SK-N-SH (cell line): ENCODE measurements around the gene CGAS. TPM values are rescaled to one million over a fixed set of nuclear protein-coding genes. Genes with fewer than 3 reads are reported as not detected.

Source experiments
- CTCF ChIA-PET: fragments of 300-600, 350-600 bp; formaldehyde crosslinking; extraction: SDS; loops from one replicate; lab custom pipeline; 2021; lab: Yijun Ruan, JAX
- POLR2A ChIA-PET: fragments of 350-600 bp; sonication (Branson Sonifier 250); formaldehyde crosslinking; extraction: SDS; loops from one replicate; lab custom pipeline; 2020; ENCODE audit warnings: antibody characterized with exemption, inconsistent platforms; lab: Yijun Ruan, JAX
- DNase-seq: peaks from one replicate; pipeline ENCODE4 v3.0.0; 2012
- H2AFZ ChIP-seq: fragments of 200-600 bp; sonication (generic); 2 replicates; pipeline ENCODE4 v1.8.1; 2016; ENCODE audit warnings: antibody characterized with exemption, mild to moderate bottlenecking, low read depth
- H3F3A ChIP-seq: fragments of 200-600 bp; sonication (generic); replicated peaks from 2 replicates; pipeline ENCODE3; 2016; ENCODE audit warnings: antibody characterized with exemption, mild to moderate bottlenecking; ENCODE audit not compliant: insufficient read depth
- H3K27ac ChIP-seq, 2 experiments: fragments of 200-500 bp in 1 of 2; fragments of 200-600 bp in 1 of 2; sonication (Bioruptor generic) in 1 of 2; sonication (generic), shearing (Covaris generic) in 1 of 2; 2 replicates each; pipeline versions ENCODE4 v1.5.1 to v1.6.1; 2014 to 2016; ENCODE audit warnings: low read depth in 2 of 2, inconsistent platforms in 1 of 2, low read length in 1 of 2, mild to moderate bottlenecking in 1 of 2, mixed read lengths in 1 of 2
- H3K27me3 ChIP-seq: fragments of 200-600 bp; sonication (generic), shearing (Covaris generic); 2 replicates; pipeline ENCODE4 v1.6.1; 2016; ENCODE audit warnings: mixed run types; ENCODE audit not compliant: insufficient read depth
- H3K36me3 ChIP-seq, 2 experiments: fragments of 200-500 bp in 1 of 2; fragments of 200-600 bp in 1 of 2; sonication (Bioruptor generic) in 1 of 2; sonication (generic) in 1 of 2; replicated peaks in 1 of 2; 2 replicates each; pipeline versions ENCODE3 to v1.5.1; 2014 to 2016; ENCODE audit warnings: low read length in 1 of 2, mild to moderate bottlenecking in 1 of 2; ENCODE audit not compliant: insufficient read depth in 2 of 2, control insufficient read depth in 1 of 2
- H3K4me1 ChIP-seq, 2 experiments: fragments of 200-500 bp in 1 of 2; fragments of 200-600 bp in 1 of 2; sonication (Bioruptor generic) in 1 of 2; sonication (generic), shearing (Covaris generic) in 1 of 2; 2 replicates each; pipeline versions ENCODE4 v1.5.1 to v1.6.1; 2014 to 2016; ENCODE audit warnings: low read depth in 1 of 2, low read length in 1 of 2, mixed run types in 1 of 2; ENCODE audit not compliant: insufficient read depth in 2 of 2, control insufficient read depth in 1 of 2
- H3K4me2 ChIP-seq: fragments of 200-600 bp; sonication (generic), shearing (Covaris generic); 2 replicates; pipeline ENCODE4 v1.6.1; 2017; ENCODE audit warnings: mixed run types
- H3K4me3 ChIP-seq, 2 experiments: fragments of 200-500 bp in 1 of 2; fragments of 200-600 bp in 1 of 2; sonication (Bioruptor generic) in 1 of 2; sonication (generic), shearing (Covaris generic) in 1 of 2; 2 replicates each; pipeline versions ENCODE4 v1.5.1 to v1.8.1; 2014 to 2016; ENCODE audit warnings: low read depth in 2 of 2, inconsistent platforms in 1 of 2, low read length in 1 of 2, mild to moderate bottlenecking in 1 of 2, mixed read lengths in 1 of 2, moderate library complexity in 1 of 2
- H3K79me2 ChIP-seq: fragments of 200-600 bp; sonication (generic); 2 replicates; pipeline ENCODE4 v1.8.1; 2017; ENCODE audit warnings: mild to moderate bottlenecking; ENCODE audit not compliant: insufficient read depth
- H3K9ac ChIP-seq: fragments of 200-600 bp; sonication (generic); 2 replicates; pipeline ENCODE4 v1.6.1; 2017; ENCODE audit warnings: mixed run types
- H3K9me2 ChIP-seq: fragments of 200-600 bp; sonication (generic); 2 replicates; pipeline ENCODE4 v1.6.1; 2017; ENCODE audit warnings: mixed run types
- H3K9me3 ChIP-seq: fragments of 200-600 bp; sonication (generic); 2 replicates; pipeline ENCODE4 v1.6.1; 2017; ENCODE audit warnings: mixed run types, mild to moderate bottlenecking, moderate library complexity
- H4K20me1 ChIP-seq: fragments of 200-600 bp; sonication (generic); 2 replicates; pipeline ENCODE4 v1.6.1; 2017; ENCODE audit warnings: mild to moderate bottlenecking, mixed run types; ENCODE audit not compliant: insufficient read depth
- CTCF ChIP-seq: fragments of 200-600 bp; sonication (generic); IDR thresholded peaks from 2 replicates; pipeline ENCODE4 v1.6.1; 2017; ENCODE audit warnings: antibody characterized with exemption, mild to moderate bottlenecking, moderate library complexity
- EP300 ChIP-seq, 2 experiments: IDR thresholded peaks; 2 replicates each; pipeline versions ENCODE4 v1.4.0 to v1.6.1; 2012; ENCODE audit warnings: borderline replicate concordance in 1 of 2, low read depth in 1 of 2, low read length in 1 of 2
- EZH2phosphoT487 ChIP-seq: fragments of 200-600 bp; sonication (generic); IDR thresholded peaks from 2 replicates; pipeline ENCODE4 v1.6.1; 2017; ENCODE audit warnings: low read depth, mixed run types, mild to moderate bottlenecking, antibody characterized with exemption, moderate library complexity, borderline replicate concordance
- FOSL2 ChIP-seq: IDR thresholded peaks from 2 replicates; pipeline ENCODE4 v1.4.0; 2012; ENCODE audit warnings: low read depth, mild to moderate bottlenecking, moderate library complexity, borderline replicate concordance
- FOXM1 ChIP-seq: IDR thresholded peaks from 2 replicates; pipeline ENCODE4 v1.4.0; 2012; ENCODE audit warnings: low read depth, mild to moderate bottlenecking
- GATA2 ChIP-seq: sonication (generic); formaldehyde crosslinking; IDR thresholded peaks from 2 replicates; pipeline ENCODE4 v1.5.0; 2020; ENCODE audit warnings: mild to moderate bottlenecking, missing genetic modification reagents
- JUND ChIP-seq: IDR thresholded peaks from 2 replicates; pipeline ENCODE4 v1.4.0; 2012
- MAX ChIP-seq: IDR thresholded peaks from 2 replicates; pipeline ENCODE4 v1.4.0; 2012; ENCODE audit warnings: low read depth
- MEF2A ChIP-seq: IDR thresholded peaks from 2 replicates; pipeline ENCODE4 v1.4.0; 2012; ENCODE audit warnings: low read depth, borderline replicate concordance
- MXI1 ChIP-seq: IDR thresholded peaks from 2 replicates; pipeline ENCODE4 v1.6.1; 2012; ENCODE audit warnings: mild to moderate bottlenecking, low read depth, low read length, improper control_type of control experiment
- NFIC ChIP-seq: IDR thresholded peaks from 2 replicates; pipeline ENCODE4 v1.4.0; 2012; ENCODE audit warnings: borderline replicate concordance
- NRF1 ChIP-seq: IDR thresholded peaks from 2 replicates; pipeline ENCODE4 v1.6.1; 2012; ENCODE audit warnings: low read depth, mild to moderate bottlenecking, low read length
- PBX3 ChIP-seq: IDR thresholded peaks from 2 replicates; pipeline ENCODE4; 2012
- POLR2AphosphoS5 ChIP-seq: IDR thresholded peaks from 2 replicates; pipeline ENCODE4 v1.6.1; 2012; ENCODE audit warnings: low read depth, low read length
- RAD21 ChIP-seq: IDR thresholded peaks from 2 replicates; pipeline ENCODE4 v1.6.1; 2012; ENCODE audit warnings: mild to moderate bottlenecking, low read length
- RCOR1 ChIP-seq: fragments of 150-350 bp; IDR thresholded peaks from 2 replicates; pipeline ENCODE4 v1.6.1; 2017; ENCODE audit warnings: antibody characterized with exemption, low read length
- RFX5 ChIP-seq: IDR thresholded peaks from 2 replicates; pipeline ENCODE4 v1.6.1; 2012; ENCODE audit warnings: mild to moderate bottlenecking, improper control_type of control experiment, low read length
- SIN3A ChIP-seq: IDR thresholded peaks from 2 replicates; pipeline ENCODE4 v1.6.1; 2012; ENCODE audit warnings: low read depth, mild to moderate bottlenecking, low read length, moderate library complexity, borderline replicate concordance
- SMC3 ChIP-seq: IDR thresholded peaks from 2 replicates; pipeline ENCODE4 v1.6.1; 2012; ENCODE audit warnings: low read depth, low read length, improper control_type of control experiment
- TAF1 ChIP-seq: IDR thresholded peaks from 2 replicates; pipeline ENCODE4 v1.6.1; 2012; ENCODE audit warnings: low read depth, mild to moderate bottlenecking, low read length, moderate library complexity, borderline replicate concordance
- TEAD4 ChIP-seq: IDR thresholded peaks from 2 replicates; pipeline ENCODE4 v1.4.0; 2012; ENCODE audit warnings: mild to moderate bottlenecking, borderline replicate concordance; ENCODE audit not compliant: insufficient read depth
- WGBS: methylation state at CpG from one replicate; pipeline ENCODE4 v1.1.6; 2017; ENCODE audit warnings: low lambda C conversion rate; 5-methylcytosine and 5-hydroxymethylcytosine counted together
- polyA plus RNA-seq, 3 experiments: library from polyadenylated mRNA; depleted of rRNA; stranded (reverse); fragments of >200 nt; gene quantifications; 2 replicates each; pipeline ENCODE4 v1.2.3, GENCODE V29; 2012

Gene CGAS
- polyA plus RNA-seq, 1 of the 3 experiments (the other 2 are of a cell fraction), result 0.02 TPM

- Histone ChIP-seq H2AFZ (no peak overlapping the region), H3K79me2 (no peaks in the 10 kb centered on the region), H3K27ac (no peak overlapping the region), H3K4me1 (no peaks in the 10 kb centered on the region), H3K9ac (no peak overlapping the region), H3K4me2 (no peak overlapping the region), H4K20me1 (no peaks in the 10 kb centered on the region), H3K9me2 (no peaks in the 10 kb centered on the region), H3K27me3 (no peaks in the 10 kb centered on the region; the same call in 1 of the 2 replicates), H3K4me3 (no peak overlapping the region), H3K9me3 (no peaks in the 10 kb centered on the region), H3F3A (no peaks in the 10 kb centered on the region), H3K36me3 (no peaks in the 10 kb centered on the region)
- ChIA-PET CTCF (interaction anchor here (0.5 to 1.4 kb wide), 2 partner anchors 18 to 203 kb away, joined by 3 to 4 read pairs; partner anchors contain the start of gene MTO1), POLR2A (interaction anchor here (0.6 to 0.7 kb wide), 2 partner anchors 18 to 77 kb away, joined by 3 read pairs; partner anchors contain the start of gene MTO1)
- no peak for TF ChIP-seq SIN3A
- no peak for TF ChIP-seq PBX3
- TF ChIP-seq RAD21, result no peak
- no peak for TF ChIP-seq TAF1
- no peak for TF ChIP-seq CTCF
- peak in 1 of 2 experiments; percentile 75; a peak in 2 of 4 replicates for TF ChIP-seq EP300 (IDR thresholded peaks at IDR 0.05; ENCODE audit: borderline replicate concordance in 1 of 2, low read depth in 1 of 2, low read length in 1 of 2)
- peak; percentile 46 for TF ChIP-seq GATA2 (CRISPR knock-in tag)
- peak; percentile 84; the same call in 1 of the 2 replicates for TF ChIP-seq RCOR1
- no peak for TF ChIP-seq FOXM1
- TF ChIP-seq RFX5, result no peak
- DNase-seq, result peak; percentile 45
- 54% methylated on average over 3 of the region's 3 CpGs for WGBS
These were observed 8.5 kb downstream of the CGAS start for GRCh38 chr6:73443555-73443954.

GRCh38 chr6:73435236-73435635, 16.9 kb downstream of the CGAS start:
- TF ChIP-seq TEAD4 (no peak), CTCF (no peak), FOSL2 (no peak), RFX5 (no peak), NFIC (no peak), SMC3 (no peak), MEF2A (no peak), FOXM1 (no peak), NRF1 (no peak), POLR2AphosphoS5 (no peak), MXI1 (no peak), MAX (no peak), JUND (no peak), EZH2phosphoT487 (no peak)
- Histone ChIP-seq H3K79me2 (no peaks in the 10 kb centered on the region), H3K27me3 (no peaks in the 10 kb centered on the region; the same call in 1 of the 2 replicates), H3K4me2 (no peak overlapping the region), H3K4me3 (no peak overlapping the region), H2AFZ (no peak overlapping the region), H3F3A (no peaks in the 10 kb centered on the region), H3K27ac (no peak overlapping the region), H3K9me2 (no peaks in the 10 kb centered on the region), H3K36me3 (no peaks in the 10 kb centered on the region), H4K20me1 (no peaks in the 10 kb centered on the region), H3K9me3 (no peaks in the 10 kb centered on the region), H3K9ac (no peak overlapping the region), H3K4me1 (no peaks in the 10 kb centered on the region)
- WGBS, result 46% methylated on average over 3 of the region's 3 CpGs
- CTCF ChIA-PET, result no interaction called here
- no peak for DNase-seq
- POLR2A ChIA-PET, result no interaction called here
